Sigmoid colon (tissue), 7 donors: ENCODE results near the gene MYLIP. TPM values are rescaled to one million over a fixed set of nuclear protein-coding genes. Genes with fewer than 3 reads are reported as not detected.

Source experiments
- DNase-seq: peaks from one replicate; pipeline ENCODE4 v3.0.0-alpha.2; 2019
- H3K27ac ChIP-seq, 4 donors: fragments of 200-600 bp; sonication (generic); one replicate each; pipeline ENCODE4 v1.5.1; 2016 to 2019; ENCODE audit warnings: mild to moderate bottlenecking in 1 of 4
- H3K27me3 ChIP-seq, 3 donors: fragments of 200-600 bp; sonication (generic); one replicate each; pipeline ENCODE4 v1.5.1; 2019; ENCODE audit warnings: mild to moderate bottlenecking in 1 of 3
- H3K36me3 ChIP-seq, 4 donors: fragments of 200-600 bp; sonication (generic); one replicate each; pipeline ENCODE4 v1.5.1; 2016 to 2019
- H3K4me1 ChIP-seq, 4 donors: fragments of 200-600 bp; sonication (generic); one replicate each; pipeline ENCODE4 v1.5.1; 2017 to 2019
- H3K4me3 ChIP-seq, 4 donors: fragments of 200-600 bp; sonication (generic); one replicate each; pipeline ENCODE4 v1.5.1; 2017 to 2019; ENCODE audit warnings: mild to moderate bottlenecking in 2 of 4, moderate library complexity in 1 of 4
- H3K9me3 ChIP-seq, 4 donors: fragments of 200-600 bp in 3 of 4; sonication (generic) in 3 of 4; one replicate each; pipeline versions ENCODE4 v1.5.1 to v1.6.1; 2013 to 2019
- CTCF ChIP-seq, 4 experiments: fragments of 450-650 bp in 3 of 4; fragments of 200-600 bp in 1 of 4; IDR thresholded peaks; one replicate each; pipeline ENCODE4 v1.5.1; 2016 to 2019; ENCODE audit warnings: antibody characterized with exemption in 4 of 4, mild to moderate bottlenecking in 3 of 4, moderate library complexity in 2 of 4
- EP300 ChIP-seq, 4 donors: sonication (generic); formaldehyde crosslinking; IDR thresholded peaks; one replicate each; pipeline ENCODE4 v1.6.1; 2017; ENCODE audit warnings: antibody characterized with exemption in 4 of 4
- POLR2A ChIP-seq, 2 donors: fragments of 450-650 bp; IDR thresholded peaks; one replicate each; pipeline ENCODE4 v1.6.1; 2016; ENCODE audit warnings: antibody characterized with exemption in 2 of 2, mild to moderate bottlenecking in 2 of 2, moderate library complexity in 2 of 2
- POLR2AphosphoS5 ChIP-seq, 4 donors: sonication (generic); formaldehyde crosslinking; IDR thresholded peaks; one replicate each; pipeline ENCODE4 v1.6.1; 2017; ENCODE audit warnings: antibody characterized with exemption in 4 of 4
- WGBS, 2 donors: extraction: QIAGEN DNeasy Blood & Tissue Kit; methylation state at CpG; one replicate each; pipeline ENCODE4 v1.1.7; 2013; 5-methylcytosine and 5-hydroxymethylcytosine counted together
- intact Hi-C: fragments of 100-400 bp; cut with DNase I; formaldehyde crosslinking; loops from one replicate; pipeline ENCODE4 v1.15.1; 2023
- polyA plus RNA-seq, 3 donors: library from polyadenylated mRNA; stranded (reverse); fragments of 200-250 nt; gene quantifications; one replicate each; pipeline ENCODE4 v1.2.3, GENCODE V29; 2013
- total RNA-seq, 4 donors: library from RNA; depleted of rRNA; stranded (reverse); fragments of >200 nt; gene quantifications; one replicate each; pipeline ENCODE4 v1.1.0, GENCODE V29; 2016
- donor health status: healthy with polysubstance abuse.
- donor health status: Bipolar disorder and iron deficiency.
- donor health status: healthy.

MYLIP gene
- total and polyA plus RNA-seq, 7 donors, result 13.4 to 50.0 (median 21.6) TPM

- no peak for TF ChIP-seq EP300 (IDR thresholded peaks at IDR 0.05)
- TF ChIP-seq POLR2AphosphoS5 (IDR thresholded peaks at IDR 0.05), result no peak
- TF ChIP-seq POLR2A (IDR thresholded peaks at IDR 0.05), result no peak
- no peak for TF ChIP-seq CTCF (IDR thresholded peaks at IDR 0.05)
- WGBS, 2 donors, result 7 to 30% methylated on average over 1 of the region's 1 CpG
- Histone ChIP-seq H3K9me3 (no peaks in the 10 kb centered on the region), H3K27me3 (no peaks in the 10 kb centered on the region), H3K4me1 (peaks cover 0 to 83% (median 76%) of the 10 kb centered on the region in 4 donors), H3K4me3 (no peak overlapping the region), H3K27ac (peak overlapping the region; percentile 28 to 100 (median 96)), H3K36me3 (no peaks in the 10 kb centered on the region)
- intact Hi-C loops, result loop anchor here (5.0 kb wide), 3 partner anchors 48 to 1258 kb away; partner anchors contain the start of genes ATXN1 and CAP2
- no peak for DNase-seq
These were observed 5.5 kb downstream of the MYLIP start for GRCh38 chr6:16134430-16134829.

- Histone ChIP-seq H3K27ac (peak overlapping the region; percentile 28 to 100 (median 96)), H3K4me3 (no peak overlapping the region), H3K9me3 (no peaks in the 10 kb centered on the region), H3K4me1 (peaks cover 0 to 89% (median 81%) of the 10 kb centered on the region in 4 donors), H3K27me3 (no peaks in the 10 kb centered on the region), H3K36me3 (no peaks in the 10 kb centered on the region)
- no peak for DNase-seq
- intact Hi-C loops, result no loop called here
- TF ChIP-seq EP300 (IDR thresholded peaks at IDR 0.05) (no peak), CTCF (IDR thresholded peaks at IDR 0.05) (no peak), POLR2AphosphoS5 (IDR thresholded peaks at IDR 0.05) (no peak), POLR2A (IDR thresholded peaks at IDR 0.05) (no peak)
These were observed 6.2 kb downstream of the MYLIP start for GRCh38 chr6:16135066-16135465.

GRCh38 chr6:16136091-16136490 lies 7.2 kb downstream of the MYLIP start:
- Histone ChIP-seq H3K36me3 (no peaks in the 10 kb centered on the region), H3K27ac (peak overlapping the region; percentile 20 to 100 (median 96))
- intact Hi-C loops, result no loop called here

GRCh38 chr6:16136621-16137450 lies 8.0 kb downstream of the MYLIP start:
- DNase-seq, result no peak
- Histone ChIP-seq H3K4me3 (peak overlapping the region in 1 of 4 donors; percentile 9), H3K4me1 (peaks cover 0 to 88% (median 84%) of the 10 kb centered on the region in 4 donors), H3K9me3 (no peaks in the 10 kb centered on the region), H3K27me3 (no peaks in the 10 kb centered on the region), H3K36me3 (peaks cover 0 to 6% (median 3%) of the 10 kb centered on the region in 4 donors), H3K27ac (peak overlapping the region; percentile 20 to 100 (median 96))
- TF ChIP-seq POLR2A (IDR thresholded peaks at IDR 0.05) (no peak), POLR2AphosphoS5 (IDR thresholded peaks at IDR 0.05) (peak in 2 of 4 donors; percentile 42 to 69), EP300 (IDR thresholded peaks at IDR 0.05) (peak in 1 of 4 donors; percentile 57), CTCF (IDR thresholded peaks at IDR 0.05) (no peak)
- intact Hi-C loops, result no loop called here
- WGBS, 2 donors, result 15 to 34% methylated on average over 5 of the region's 5 CpGs

More at GRCh38 chr6:16136091-16136490, 7.2 kb downstream of the MYLIP start:
- Histone ChIP-seq H3K4me3 (peak overlapping the region in 1 of 4 donors; percentile 9), H3K9me3 (no peaks in the 10 kb centered on the region), H3K27me3 (no peaks in the 10 kb centered on the region), H3K4me1 (peaks cover 0 to 95% (median 87%) of the 10 kb centered on the region in 4 donors)
- 22 to 59% methylated on average over 3 of the region's 3 CpGs for WGBS, 2 donors
- no peak for DNase-seq
- TF ChIP-seq EP300 (IDR thresholded peaks at IDR 0.05), result no peak
- TF ChIP-seq POLR2A (IDR thresholded peaks at IDR 0.05), result no peak
- TF ChIP-seq POLR2AphosphoS5 (IDR thresholded peaks at IDR 0.05), result no peak
- no peak for TF ChIP-seq CTCF (IDR thresholded peaks at IDR 0.05)
